HG02970 (cell line): Measurements from ENCODE around the gene ANKRD13C.

Experiments used
- ATAC-seq: cut with Tn5 transposase; IDR thresholded peaks from one replicate; pipeline ENCODE4 v1.9.1; 2021; ENCODE audit warnings: mild to moderate bottlenecking, moderate library complexity, moderate number of reproducible peaks; ENCODE audit not compliant: unreplicated experiment, low FRiP score

Gene ANKRD13C

GRCh38 chr1:70314706-70315304 lies 39.7 kb downstream of the ANKRD13C start:
- no peak for ATAC-seq

GRCh38 chr1:70311369-70311768 lies 43.2 kb downstream of the ANKRD13C start:
- ATAC-seq: no peak

- no peak for ATAC-seq
Measured at GRCh38 chr1:70299472-70299871, 55.0 kb downstream of the ANKRD13C start.

- no peak for ATAC-seq
Measured at GRCh38 chr1:70295749-70296148, 58.8 kb downstream of the ANKRD13C start.

- ATAC-seq: no peak
Measured at GRCh38 chr1:70293186-70293843, 61.2 kb downstream of the ANKRD13C start.

GRCh38 chr1:70290218-70290617 lies 64.3 kb downstream of the ANKRD13C start:
- no peak for ATAC-seq

- ATAC-seq: no peak
Measured at GRCh38 chr1:70288166-70288565, 66.4 kb downstream of the ANKRD13C start.

- no peak for ATAC-seq
Measured at GRCh38 chr1:70286453-70286852, 68.1 kb downstream of the ANKRD13C start.

GRCh38 chr1:70284366-70284765 lies 70.2 kb downstream of the ANKRD13C start:
- no peak for ATAC-seq

- ATAC-seq: no peak
Measured at GRCh38 chr1:70278710-70279109, 75.8 kb downstream of the ANKRD13C start.

GRCh38 chr1:70277875-70278274 lies 76.6 kb downstream of the ANKRD13C start:
- no peak for ATAC-seq

GRCh38 chr1:70265946-70266345 lies 88.6 kb downstream of the ANKRD13C start:
- no peak for ATAC-seq

GRCh38 chr1:70264839-70265238 lies 89.7 kb downstream of the ANKRD13C start:
- no peak for ATAC-seq

GRCh38 chr1:70256664-70257063 lies 97.9 kb downstream of the ANKRD13C start:
- ATAC-seq: no peak

- no peak for ATAC-seq
Measured at GRCh38 chr1:70248729-70249128, 105.8 kb downstream of the ANKRD13C start.

GRCh38 chr1:70247768-70248167 lies 106.8 kb downstream of the ANKRD13C start:
- ATAC-seq: no peak

- no peak for ATAC-seq
Measured at GRCh38 chr1:70247122-70247521, 107.4 kb downstream of the ANKRD13C start.

GRCh38 chr1:70239940-70240339 lies 114.6 kb downstream of the ANKRD13C start:
- no peak for ATAC-seq

- ATAC-seq: no peak
Measured at GRCh38 chr1:70234733-70235132, 119.8 kb downstream of the ANKRD13C start.

- ATAC-seq: no peak
Measured at GRCh38 chr1:70231475-70231874, 123.0 kb downstream of the ANKRD13C start.

GRCh38 chr1:70228670-70229069 lies 125.9 kb downstream of the ANKRD13C start:
- ATAC-seq: no peak

GRCh38 chr1:70227439-70227838 lies 127.1 kb downstream of the ANKRD13C start:
- no peak for ATAC-seq
